DOHH2 (cell line): ENCODE data around the gene PTGR1.
"Not testable (repeated sequence)": the region's sequence is repeated elsewhere in the genome, so short reads cannot be mapped to it uniquely, and the experiment has no call there.

ENCODE experiments used
- H3F3A ChIP-seq: fragments of 200-600 bp; sonication (generic), shearing (Covaris generic); 2 replicates; pipeline ENCODE4 v1.6.0; 2016; ENCODE audit warnings: antibody characterized with exemption, mild to moderate bottlenecking; ENCODE audit not compliant: control insufficient read depth, insufficient read depth
- H3K27ac ChIP-seq: fragments of 200-600 bp; sonication (generic); 2 replicates; pipeline ENCODE4 v1.5.1; 2014; ENCODE audit warnings: low read depth, mild to moderate bottlenecking, low read length, moderate library complexity
- H3K27me3 ChIP-seq: fragments of 200-600 bp; sonication (generic); 2 replicates; pipeline ENCODE4 v1.6.1; 2014; ENCODE audit warnings: mild to moderate bottlenecking, low read length, mixed read lengths; ENCODE audit not compliant: control insufficient read depth
- H3K36me3 ChIP-seq: fragments of 200-600 bp; sonication (generic); 2 replicates; pipeline ENCODE4 v1.6.1; 2014; ENCODE audit warnings: mild to moderate bottlenecking, low read length, moderate library complexity, mixed read lengths; ENCODE audit not compliant: control insufficient read depth
- H3K4me1 ChIP-seq: fragments of 200-600 bp; sonication (generic); 2 replicates; pipeline ENCODE4 v1.6.1; 2014; ENCODE audit warnings: mild to moderate bottlenecking, low read length, mixed read lengths; ENCODE audit not compliant: control insufficient read depth
- H3K4me2 ChIP-seq: fragments of 200-600 bp; sonication (generic); 2 replicates; pipeline ENCODE4 v1.6.0; 2014; ENCODE audit warnings: mild to moderate bottlenecking, low read length, moderate library complexity
- H3K4me3 ChIP-seq: fragments of 200-600 bp; sonication (generic); 2 replicates; pipeline ENCODE4 v1.5.1; 2014; ENCODE audit warnings: mild to moderate bottlenecking, low read length, mixed read lengths
- H3K79me2 ChIP-seq: fragments of 200-600 bp; sonication (generic); 2 replicates; pipeline ENCODE4 v1.6.1; 2014; ENCODE audit warnings: mild to moderate bottlenecking, low read length, mixed read lengths; ENCODE audit not compliant: control insufficient read depth
- H3K9me2 ChIP-seq: fragments of 200-600 bp; sonication (generic); replicated peaks from 2 replicates; pipeline ENCODE4 v1.6.1; 2014; ENCODE audit warnings: mild to moderate bottlenecking, low read length, mixed read lengths; ENCODE audit not compliant: control insufficient read depth
- H3K9me3 ChIP-seq: fragments of 200-600 bp; sonication (generic); 2 replicates; pipeline ENCODE4 v1.6.1; 2014; ENCODE audit warnings: antibody characterized with exemption, low read length, mixed read lengths; ENCODE audit not compliant: control insufficient read depth, insufficient read depth
- H4K20me1 ChIP-seq: fragments of 200-600 bp; sonication (generic); 2 replicates; pipeline ENCODE4 v1.6.0; 2014; ENCODE audit warnings: low read depth, mild to moderate bottlenecking, antibody characterized with exemption, low read length, moderate library complexity; ENCODE audit not compliant: control insufficient read depth, insufficient read depth
- EZH2phosphoT487 ChIP-seq: fragments of 200-600 bp; sonication (generic); IDR thresholded peaks from 2 replicates; pipeline ENCODE4 v1.6.1; 2017; ENCODE audit warnings: borderline replicate concordance, mild to moderate bottlenecking, antibody characterized with exemption, low read length, moderate library complexity, mixed read lengths
- TF ChIP-seq, protein P1 (sequence below): fragments of 200-600 bp; sonication (generic); IDR thresholded peaks from one replicate; pipeline ENCODE4 v1.5.1; 2014; ENCODE audit warnings: antibody characterized with exemption, mild to moderate bottlenecking, low read depth, low read length; ENCODE audit not compliant: poor library complexity, severe bottlenecking

PTGR1 gene

DNA sequence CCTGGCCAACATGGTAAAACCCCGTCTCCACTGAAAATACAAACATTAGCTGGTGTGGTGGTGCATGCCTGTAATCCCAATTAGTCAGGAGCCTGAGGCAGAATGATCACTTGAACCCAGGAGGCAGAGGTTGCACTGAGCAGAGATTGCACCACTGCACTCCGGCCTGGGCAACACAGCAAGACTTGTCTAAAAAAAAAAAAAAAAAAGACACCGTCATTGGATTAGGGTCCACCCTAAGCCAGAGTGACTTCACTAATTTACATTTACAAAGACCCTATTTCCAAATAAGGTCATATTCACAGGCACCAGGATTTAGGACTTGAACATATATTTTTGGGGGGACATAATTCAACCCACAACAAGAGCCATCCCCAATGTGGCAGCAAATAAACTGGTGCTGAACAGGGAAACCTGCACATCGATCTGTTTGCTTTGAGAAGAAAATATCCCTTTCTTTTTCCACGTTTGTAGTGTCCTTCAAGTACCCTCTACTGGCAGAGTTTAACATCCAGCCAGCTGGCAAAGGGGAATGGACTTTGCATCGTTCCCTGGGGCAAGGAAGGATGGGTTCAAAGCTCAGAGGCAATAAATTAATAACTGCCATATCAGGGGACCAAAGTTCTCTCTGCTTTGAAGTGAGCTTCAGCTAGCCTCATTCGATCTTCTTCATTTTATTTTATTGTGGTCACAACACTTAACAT is 28.0 kb upstream of the PTGR1 start:
- no peaks in the 10 kb centered on the region for H3K9me2 ChIP-seq
- H3K79me2 ChIP-seq, result peaks cover 11% of the 10 kb centered on the region
- H3K9me3 ChIP-seq, result no peaks in the 10 kb centered on the region
- peaks cover 10% of the 10 kb centered on the region for H3K4me1 ChIP-seq
- no peak for TF ChIP-seq EZH2phosphoT487
- TF ChIP-seq, protein P1, sequence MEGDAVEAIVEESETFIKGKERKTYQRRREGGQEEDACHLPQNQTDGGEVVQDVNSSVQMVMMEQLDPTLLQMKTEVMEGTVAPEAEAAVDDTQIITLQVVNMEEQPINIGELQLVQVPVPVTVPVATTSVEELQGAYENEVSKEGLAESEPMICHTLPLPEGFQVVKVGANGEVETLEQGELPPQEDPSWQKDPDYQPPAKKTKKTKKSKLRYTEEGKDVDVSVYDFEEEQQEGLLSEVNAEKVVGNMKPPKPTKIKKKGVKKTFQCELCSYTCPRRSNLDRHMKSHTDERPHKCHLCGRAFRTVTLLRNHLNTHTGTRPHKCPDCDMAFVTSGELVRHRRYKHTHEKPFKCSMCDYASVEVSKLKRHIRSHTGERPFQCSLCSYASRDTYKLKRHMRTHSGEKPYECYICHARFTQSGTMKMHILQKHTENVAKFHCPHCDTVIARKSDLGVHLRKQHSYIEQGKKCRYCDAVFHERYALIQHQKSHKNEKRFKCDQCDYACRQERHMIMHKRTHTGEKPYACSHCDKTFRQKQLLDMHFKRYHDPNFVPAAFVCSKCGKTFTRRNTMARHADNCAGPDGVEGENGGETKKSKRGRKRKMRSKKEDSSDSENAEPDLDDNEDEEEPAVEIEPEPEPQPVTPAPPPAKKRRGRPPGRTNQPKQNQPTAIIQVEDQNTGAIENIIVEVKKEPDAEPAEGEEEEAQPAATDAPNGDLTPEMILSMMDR, result no peak
- no peak overlapping the region for H3K4me3 ChIP-seq
- H3K36me3 ChIP-seq, result peaks cover 10% of the 10 kb centered on the region; the same call in 1 of the 2 replicates
- H3K4me2 ChIP-seq, result no peak overlapping the region
- no peaks in the 10 kb centered on the region for H3K27me3 ChIP-seq
- H3F3A ChIP-seq, result no peaks in the 10 kb centered on the region
- H3K27ac ChIP-seq, result no peak overlapping the region
- no peaks in the 10 kb centered on the region for H4K20me1 ChIP-seq

DNA sequence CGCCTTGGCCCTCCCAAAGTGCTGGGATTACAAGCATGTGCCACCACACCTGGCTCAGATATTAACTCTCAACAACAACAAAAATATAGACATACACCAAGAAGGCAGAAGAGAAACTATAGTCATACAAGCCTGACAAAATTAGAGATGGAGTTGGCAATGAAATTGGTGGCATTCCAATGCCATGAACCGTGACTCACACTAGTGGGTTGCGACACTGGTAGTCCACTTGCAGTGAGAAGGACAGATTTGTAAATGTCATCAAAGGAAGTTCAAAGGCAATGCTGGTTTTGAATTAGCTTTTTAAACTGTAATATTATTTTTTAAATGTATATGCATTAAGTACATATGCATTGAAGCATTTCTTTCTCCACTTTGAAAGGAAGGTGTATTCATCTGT is 23.2 kb upstream of the PTGR1 start:
- Histone ChIP-seq H3K27ac (no peak overlapping the region), H3F3A (no peaks in the 10 kb centered on the region)
- TF ChIP-seq EZH2phosphoT487, result no peak
- TF ChIP-seq, protein P1, result no peak

DNA sequence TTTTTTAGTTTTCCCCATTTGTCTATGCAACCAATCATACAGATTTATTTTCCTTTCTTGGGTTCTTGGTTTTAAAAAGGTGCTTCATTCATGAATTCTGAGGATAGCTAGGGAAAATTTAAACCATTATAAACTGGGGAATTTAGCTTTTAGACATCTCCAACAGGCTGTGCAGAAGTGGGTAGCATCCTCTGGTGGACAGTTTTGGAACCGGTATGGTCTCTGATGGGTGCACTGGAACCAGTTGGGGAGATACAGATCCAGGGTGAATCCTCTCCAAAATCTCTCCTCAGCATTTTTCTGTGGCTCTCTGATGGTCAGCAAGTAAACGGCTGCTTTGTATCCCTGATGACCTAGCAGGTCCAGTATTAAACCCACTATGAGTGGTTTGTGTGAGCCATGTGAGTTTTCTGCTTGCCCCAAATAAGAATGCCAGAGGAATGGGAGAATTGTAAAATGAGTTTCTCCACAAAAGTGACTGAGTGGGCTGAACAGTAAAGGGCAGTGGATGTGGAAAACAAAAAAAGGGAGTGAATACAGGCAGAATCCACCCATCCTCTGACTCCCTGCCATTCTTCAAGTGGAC is 22.5 kb upstream of the PTGR1 start:
- Histone ChIP-seq H3K4me1 (peaks cover 10% of the 10 kb centered on the region), H3K9me3 (no peaks in the 10 kb centered on the region), H3F3A (no peaks in the 10 kb centered on the region), H3K4me2 (no peak overlapping the region), H3K4me3 (no peak overlapping the region), H3K27me3 (no peaks in the 10 kb centered on the region), H3K27ac (no peak overlapping the region), H3K9me2 (no peaks in the 10 kb centered on the region), H3K79me2 (no peaks in the 10 kb centered on the region), H4K20me1 (no peaks in the 10 kb centered on the region), H3K36me3 (no peaks in the 10 kb centered on the region)
- no peak for TF ChIP-seq EZH2phosphoT487
- TF ChIP-seq, protein P1, result peak; percentile 71

More for the DNA sequence above, 23.2 kb upstream of the PTGR1 start:
- H3K4me3 ChIP-seq, result no peak overlapping the region
- no peaks in the 10 kb centered on the region for H3K27me3 ChIP-seq
- H3K4me1 ChIP-seq, result peaks cover 10% of the 10 kb centered on the region
- H3K9me3 ChIP-seq, result no peaks in the 10 kb centered on the region
- no peak overlapping the region for H3K4me2 ChIP-seq
- H3K79me2 ChIP-seq, result no peaks in the 10 kb centered on the region
- H4K20me1 ChIP-seq, result no peaks in the 10 kb centered on the region
- H3K36me3 ChIP-seq, result no peaks in the 10 kb centered on the region
- no peaks in the 10 kb centered on the region for H3K9me2 ChIP-seq

DNA sequence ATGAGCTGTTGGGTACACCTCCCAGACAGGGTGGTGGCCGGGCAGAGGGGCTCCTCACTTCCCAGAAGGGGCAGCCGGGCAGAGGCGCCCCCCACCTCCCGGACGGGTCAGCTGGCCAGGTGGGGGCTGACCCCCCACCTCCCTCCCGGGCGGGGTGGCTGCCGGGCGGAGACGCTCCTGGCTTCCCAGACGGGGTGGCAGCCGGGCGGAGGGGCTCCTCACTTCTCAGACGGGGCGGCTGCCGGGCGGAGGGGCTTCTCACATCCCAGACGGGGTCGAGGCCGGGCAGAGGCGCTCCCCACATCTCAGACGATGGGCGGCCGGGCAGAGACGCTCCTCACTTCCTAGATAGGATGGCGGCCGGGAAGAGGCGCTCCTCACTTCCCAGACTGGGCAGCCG is 17.9 kb upstream of the PTGR1 start:
- H3F3A ChIP-seq, H3K79me2 ChIP-seq, H3K9me2 ChIP-seq, H3K27ac ChIP-seq, H4K20me1 ChIP-seq, H3K9me3 ChIP-seq, H3K36me3 ChIP-seq, H3K27me3 ChIP-seq, H3K4me2 ChIP-seq, H3K4me3 ChIP-seq: not testable (repeated sequence)
- H3K4me1 ChIP-seq, result peaks cover 10% of the 10 kb centered on the region
